Measurements from ENCODE around the gene RFPL4A. TPM values are rescaled to one million over a fixed set of nuclear protein-coding genes. Genes with fewer than 3 reads are reported as not detected.

The RFPL4A gene
- total and polyA plus RNA-seq, 2 of the 13 experiments (the other 11 are each of a cell fraction or from before 2014, with no cell fraction given) = not detected

- BruUV-seq (replicated peaks) = no TSS peak
- Histone ChIP-seq H3K9ac (ENCODE audit: insufficient read depth, low read depth, low read length) (no peak overlapping the region), H2AFZ (ENCODE audit: low read length) (no peak overlapping the region), H3K4me1 (ENCODE audit: insufficient read depth, low read length) (no peaks in the 10 kb centered on the region), H3K36me3 (replicated peaks in 1 of 2; ENCODE audit: control insufficient read depth in 1 of 2, insufficient read depth in 2 of 2, low read length in 2 of 2) (no peaks in the 10 kb centered on the region), H3K4me2 (ENCODE audit: low read depth, low read length) (no peak overlapping the region), H3K27me3 (ENCODE audit: control insufficient read depth in 1 of 2, insufficient read depth in 2 of 2, low read length in 2 of 2) (peaks cover 0 to 11% of the 10 kb centered on the region in 2 experiments; a peak in 1 of 5 replicates), H3K79me2 (ENCODE audit: insufficient read depth, low read length) (no peaks in the 10 kb centered on the region), H3K9me3 (ENCODE audit: low read length) (no peaks in the 10 kb centered on the region), H3K4me3 (replicated peaks in 1 of 3; ENCODE audit: insufficient read depth in 1 of 3, low read depth in 2 of 3, low read length in 3 of 3) (no peak overlapping the region), H3K27ac (ENCODE audit: extremely low read length, insufficient read depth, low read length) (no peak overlapping the region), H4K20me1 (ENCODE audit: insufficient read depth, low read length) (no peaks in the 10 kb centered on the region)
- WGBS (ENCODE audit: low lambda C conversion rate) = 21% methylated on average over 7 of the region's 7 CpGs
- ChIA-PET CTCF (ENCODE audit: low intra/inter-chr PET ratio, low total read pairs) (no interaction called here), POLR2A (no interaction called here)
- DNase-seq (ENCODE audit: low spot score) = no peak
- FAIRE-seq = no peak
- in situ Hi-C loops (cut with HindIII; ENCODE audit: extremely low pct_ligation_motif_present, low pct_unique_long_range_greater_than_20kb) (no loop called here), intact Hi-C loops (cut with micrococcal nuclease; ENCODE audit: unreplicated experiment) (no loop called here)
- no peak for ATAC-seq
- TF ChIP-seq, protein P1, sequence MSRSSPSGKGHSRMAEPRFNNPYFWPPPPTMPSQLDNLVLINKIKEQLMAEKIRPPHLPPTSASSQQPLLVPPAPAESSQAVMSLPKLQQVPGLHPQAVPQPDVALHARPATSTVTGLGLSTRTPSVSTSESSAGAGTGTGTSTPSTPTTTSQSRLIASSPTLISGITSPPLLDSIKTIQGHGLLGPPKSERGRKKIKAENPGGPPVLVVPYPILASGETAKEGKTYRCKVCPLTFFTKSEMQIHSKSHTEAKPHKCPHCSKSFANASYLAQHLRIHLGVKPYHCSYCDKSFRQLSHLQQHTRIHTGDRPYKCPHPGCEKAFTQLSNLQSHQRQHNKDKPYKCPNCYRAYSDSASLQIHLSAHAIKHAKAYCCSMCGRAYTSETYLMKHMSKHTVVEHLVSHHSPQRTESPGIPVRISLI (CRISPR knock-in tag; IDR thresholded peaks at IDR 0.05; ENCODE audit: borderline replicate concordance) = no peak
- TF ChIP-seq FOXO1 (CRISPR knock-in tag; IDR thresholded peaks at IDR 0.05) (no peak), ZNF407 (CRISPR knock-in tag; IDR thresholded peaks at IDR 0.05; ENCODE audit: not compliant biosample characterization) (no peak), CEBPG (CRISPR knock-in tag; IDR thresholded peaks at IDR 0.05) (no peak), ZNF792 (CRISPR knock-in tag; IDR thresholded peaks at IDR 0.05) (no peak), ZNF12 (CRISPR knock-in tag; IDR thresholded peaks at IDR 0.05) (no peak), ZNF367 (CRISPR knock-in tag; IDR thresholded peaks at IDR 0.05; ENCODE audit: borderline replicate concordance) (no peak), ZFP41 (CRISPR knock-in tag; IDR thresholded peaks at IDR 0.05; ENCODE audit: borderline replicate concordance) (no peak), MED13 (CRISPR knock-in tag; IDR thresholded peaks at IDR 0.05) (no peak), CREB1 (IDR thresholded peaks at IDR 0.05) (no peak), CREB1 (CRISPR knock-in tag; IDR thresholded peaks at IDR 0.05) (no peak), GPBP1L1 (CRISPR knock-in tag; IDR thresholded peaks at IDR 0.05) (no peak), NCOA1 (CRISPR knock-in tag; IDR thresholded peaks at IDR 0.05) (no peak), ZNF710 (CRISPR knock-in tag; IDR thresholded peaks at IDR 0.05; ENCODE audit: borderline replicate concordance) (no peak)
Observed at GRCh38 chr19:55801416-55801815, 42.5 kb downstream of the RFPL4A start.
